HL-60/S4 (cell line): Measurements from ENCODE around the gene NMNAT2.

Experiments used
- in situ Hi-C: fragments of 300-500 bp; cut with MboI; formaldehyde crosslinking; loops from 2 replicates; pipeline ENCODE4 v1.14.3; 2022; ENCODE audit warnings: low sequenced_read_pairs

The NMNAT2 gene

DNA sequence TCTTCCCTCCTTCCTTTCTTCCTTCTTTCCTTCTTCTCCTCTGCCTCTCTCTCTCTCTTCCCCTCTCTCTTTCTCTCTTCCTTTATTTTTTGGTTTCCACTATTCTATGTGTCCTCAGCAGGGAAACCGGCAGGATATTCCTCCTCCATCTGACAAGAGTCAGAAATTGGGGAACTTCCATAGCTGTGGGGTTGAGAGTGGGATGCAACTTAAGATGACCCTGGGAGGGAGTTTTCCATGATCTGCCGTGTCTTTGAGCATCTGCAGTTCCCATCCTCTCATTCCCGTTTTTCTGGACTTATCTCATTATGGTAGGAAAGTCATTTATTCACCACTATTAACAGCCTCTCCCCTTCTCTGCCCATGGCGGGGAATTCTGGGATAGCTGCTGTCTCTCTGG is 98.6 kb downstream of the NMNAT2 start:
- in situ Hi-C loops: no loop called here

- in situ Hi-C loops: no loop called here
Observed at GRCh38 chr1:183319051-183319450, 99.1 kb downstream of the NMNAT2 start.

DNA sequence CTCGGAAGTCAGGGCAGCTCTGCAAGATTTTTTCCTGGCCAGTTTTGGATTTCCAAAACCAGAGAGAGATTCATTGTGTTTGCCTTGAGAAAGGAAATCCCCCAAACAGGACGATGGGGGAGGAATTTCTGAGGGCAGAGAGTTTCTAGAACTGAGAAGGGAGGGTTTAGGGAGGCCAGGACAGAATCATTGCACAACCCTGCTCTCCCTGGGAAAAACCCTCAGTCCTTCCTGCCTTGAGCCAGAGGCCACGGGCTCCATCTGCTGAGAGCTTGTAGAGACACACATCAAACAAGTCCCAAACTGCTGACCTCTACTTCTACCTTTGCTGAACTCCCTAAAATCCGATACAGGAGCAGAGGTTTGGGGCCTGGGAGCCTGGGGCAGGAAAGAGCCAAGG is 99.7 kb downstream of the NMNAT2 start:
- in situ Hi-C loops: no loop called here

DNA sequence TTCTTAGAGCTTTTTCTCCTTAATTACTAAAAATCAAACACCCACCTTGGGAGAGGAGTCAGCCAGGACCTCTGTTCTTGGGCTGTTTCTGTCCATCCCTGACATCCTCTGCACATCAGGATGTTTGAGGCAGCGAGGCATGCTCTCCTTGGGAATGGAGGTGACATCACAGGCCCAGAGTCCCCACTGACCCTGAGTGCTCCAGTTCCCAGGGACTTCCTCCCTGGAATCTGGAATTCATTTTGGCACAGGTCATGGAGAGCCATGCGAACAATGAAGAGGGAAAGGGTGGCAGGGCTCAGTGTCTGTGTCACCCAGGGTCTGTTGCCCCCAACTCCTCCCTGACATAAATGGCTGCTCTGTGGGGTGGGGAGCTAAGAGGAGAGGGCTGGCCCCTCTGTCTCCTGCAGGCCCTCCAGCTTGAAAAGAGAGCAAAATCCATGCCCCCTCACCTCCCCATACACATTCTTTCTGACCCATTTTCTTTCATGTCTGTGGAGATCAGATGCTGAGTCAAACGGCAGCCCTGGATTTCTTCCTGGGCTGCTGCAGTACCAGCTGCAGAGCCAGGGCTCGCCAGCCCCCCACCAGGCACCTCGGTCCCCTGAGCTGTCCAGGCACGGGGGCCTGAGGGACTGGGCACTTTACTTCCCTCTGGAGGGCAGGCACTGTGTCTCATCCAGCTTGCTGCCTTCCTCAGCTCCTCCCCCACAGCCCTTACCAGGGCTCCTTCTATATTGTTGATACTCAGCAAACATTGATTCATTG is 102.0 kb downstream of the NMNAT2 start:
- in situ Hi-C loops: no loop called here

- in situ Hi-C loops: no loop called here
Observed at GRCh38 chr1:183313063-183313462, 105.1 kb downstream of the NMNAT2 start.

DNA sequence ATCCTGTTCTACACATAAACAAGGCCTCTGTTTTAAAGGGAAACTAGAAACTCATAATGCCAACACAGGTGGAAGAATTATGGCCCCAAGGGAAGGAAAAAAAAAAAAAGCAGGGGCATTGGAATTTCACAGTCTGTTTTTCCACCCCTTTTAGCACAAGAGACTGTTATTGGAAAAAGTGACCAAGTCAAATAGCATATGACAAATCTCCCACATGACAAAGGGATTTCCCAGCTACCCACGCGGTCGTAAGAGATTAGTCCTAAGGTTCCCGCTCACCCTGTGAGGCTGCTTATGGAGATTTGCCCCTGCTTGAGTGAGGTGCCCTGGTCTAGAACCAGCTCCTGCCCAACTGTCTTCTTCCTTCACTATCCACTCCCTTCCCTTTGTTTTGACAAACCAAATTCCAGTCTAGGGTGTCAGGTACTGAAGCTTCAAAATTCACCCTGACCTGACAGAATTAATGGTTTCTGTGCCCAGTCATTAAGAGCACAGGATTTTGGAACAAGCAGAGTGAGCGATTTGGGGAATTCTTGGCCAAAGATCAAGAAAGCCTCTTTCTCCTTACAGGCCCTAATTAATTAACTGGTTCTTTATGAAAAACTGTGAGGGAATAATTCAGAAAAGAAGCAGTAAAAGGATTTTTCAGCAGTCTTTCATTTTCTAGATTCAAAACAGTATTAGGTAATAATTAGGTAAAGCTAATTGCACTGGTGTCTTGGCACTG is 107.3 kb downstream of the NMNAT2 start:
- in situ Hi-C loops: no loop called here

GRCh38 chr1:183308719-183309118 is 109.5 kb downstream of the NMNAT2 start:
- in situ Hi-C loops: no loop called here

GRCh38 chr1:183306317-183307042 is 111.7 kb downstream of the NMNAT2 start:
- in situ Hi-C loops: no loop called here

DNA sequence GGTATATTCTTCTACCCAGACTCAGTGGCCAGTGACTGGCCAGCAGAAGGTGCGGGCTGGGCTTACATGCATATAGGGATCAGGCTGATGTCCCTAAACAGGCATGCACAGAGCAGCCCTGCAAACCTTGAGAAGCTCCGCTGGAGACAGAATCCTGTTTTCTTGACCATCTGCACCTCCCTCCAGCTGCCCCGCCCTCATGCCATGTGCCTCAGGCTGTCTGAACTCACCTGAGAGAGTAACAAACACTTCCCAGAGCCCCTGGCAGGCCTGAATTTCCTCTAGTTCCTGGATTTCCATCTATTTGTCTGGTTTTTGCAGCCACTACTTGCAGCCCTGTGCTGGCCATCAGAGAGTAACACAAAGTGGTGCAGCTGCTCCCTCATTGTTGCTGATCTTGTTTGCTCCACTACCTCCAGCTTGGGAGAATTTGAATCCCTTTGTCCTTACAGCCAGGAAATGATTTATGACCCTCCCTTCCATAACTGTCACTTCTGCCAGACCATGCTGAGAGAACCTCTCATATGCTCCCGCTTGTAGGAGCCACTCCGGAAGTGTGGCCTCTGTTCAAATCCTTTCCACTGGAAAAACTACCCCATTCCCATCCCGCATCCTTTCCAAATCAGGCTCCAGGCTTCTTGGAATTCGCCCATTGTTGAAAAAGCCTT is 113.6 kb downstream of the NMNAT2 start:
- in situ Hi-C loops: no loop called here

- in situ Hi-C loops: no loop called here
Observed at GRCh38 chr1:183303901-183304300, 114.3 kb downstream of the NMNAT2 start.

GRCh38 chr1:183303323-183303645 is 114.9 kb downstream of the NMNAT2 start:
- in situ Hi-C loops: no loop called here

- in situ Hi-C loops: no loop called here
Observed at GRCh38 chr1:183302452-183303322, 115.5 kb downstream of the NMNAT2 start.

- in situ Hi-C loops: no loop called here
Observed at GRCh38 chr1:183301239-183301638, 116.9 kb downstream of the NMNAT2 start.

GRCh38 chr1:183300828-183301227 is 117.4 kb downstream of the NMNAT2 start:
- in situ Hi-C loops: no loop called here

- in situ Hi-C loops: no loop called here
Observed at GRCh38 chr1:183300395-183300794, 117.8 kb downstream of the NMNAT2 start.

DNA sequence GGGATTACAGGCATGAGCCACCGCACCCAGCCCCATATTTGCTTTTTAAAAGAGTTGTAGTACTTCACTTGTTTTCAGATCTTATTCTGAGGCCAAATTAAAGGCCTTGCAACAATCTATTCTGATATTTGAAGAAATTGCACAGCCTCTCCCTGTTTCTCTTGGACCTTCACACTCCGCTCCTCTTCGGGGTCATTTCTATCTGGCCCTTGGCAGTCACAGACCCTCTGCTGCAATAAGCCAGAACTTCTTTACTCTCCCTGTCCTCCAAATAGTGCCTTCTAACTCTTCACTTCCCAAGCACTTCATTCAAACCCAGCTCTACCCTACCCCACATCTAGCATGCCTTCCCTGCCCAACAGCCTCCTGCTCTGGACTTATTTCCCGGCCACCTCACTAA is 121.4 kb downstream of the NMNAT2 start:
- in situ Hi-C loops: no loop called here

GRCh38 chr1:183295521-183295920 is 122.7 kb downstream of the NMNAT2 start:
- in situ Hi-C loops: no loop called here

DNA sequence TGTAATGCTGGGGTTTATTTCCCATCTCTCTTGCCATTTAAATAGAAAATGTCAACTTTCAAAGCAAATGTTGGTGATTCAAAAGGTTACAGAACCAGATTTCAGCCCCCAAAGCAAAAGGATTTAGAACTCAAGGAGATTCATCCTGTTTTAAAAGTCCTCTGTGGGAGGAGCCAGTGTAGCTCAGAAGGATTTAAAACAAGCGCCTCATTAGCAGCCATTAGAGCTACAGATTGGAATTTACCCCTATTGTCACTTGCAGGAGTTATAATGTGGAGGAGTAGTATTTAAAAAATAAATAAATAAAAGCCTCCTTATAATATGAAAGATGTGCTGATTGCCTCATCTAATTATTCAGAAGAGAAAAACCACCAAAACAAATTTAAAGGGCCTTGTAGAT is 124.3 kb downstream of the NMNAT2 start:
- in situ Hi-C loops: no loop called here

GRCh38 chr1:183293241-183293640 is 124.9 kb downstream of the NMNAT2 start:
- in situ Hi-C loops: no loop called here

- in situ Hi-C loops: no loop called here
Observed at GRCh38 chr1:183291802-183292514, 126.2 kb downstream of the NMNAT2 start.
